ENCODE measurements around the gene ALPL.

- TF ChIP-seq CTCF (IDR thresholded peaks at IDR 0.05; ENCODE audit: low read depth, low read length) (peak; percentile 46), EZH2phosphoT487 (IDR thresholded peaks at IDR 0.05; ENCODE audit: low read depth) (no peak)
Measured at GRCh38 chr1:21508580-21509350, 458 bp upstream of the ALPL start.

Measured in OCI-LY3 (cell line).